ENCODE measurements around the gene C22orf39. TPM values are rescaled to one million over a fixed set of nuclear protein-coding genes. Genes with fewer than 3 reads are reported as not detected.

Gene C22orf39
- total RNA-seq, 1 donor from 2014 or later, result 76.2 TPM

DNA sequence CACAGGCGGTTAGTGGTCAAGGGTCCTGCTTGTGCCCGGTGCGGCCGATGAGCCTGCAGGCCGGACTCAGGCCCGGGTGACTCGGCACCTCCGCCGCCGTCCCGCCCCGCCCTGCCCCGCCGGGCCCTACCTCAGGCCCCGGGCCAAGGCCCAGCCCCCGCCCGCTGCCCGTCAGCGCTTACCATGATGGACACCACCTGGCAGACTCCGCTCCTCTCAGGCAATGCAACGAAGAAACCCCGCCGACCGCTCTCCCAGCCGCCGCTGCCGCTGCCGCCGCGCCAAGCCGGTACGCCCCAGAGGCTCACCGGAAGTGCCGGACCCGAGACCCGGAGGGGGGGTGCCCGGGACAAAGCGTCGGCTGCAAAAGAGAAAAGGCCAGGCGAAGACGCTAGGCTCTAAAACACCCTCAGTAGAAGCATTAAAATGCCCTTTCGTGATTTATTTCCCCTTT lies 31.4 kb upstream of the C22orf39 start, which contains the start of gene UFD1:
Gene UFD1 (minus strand): TSS at position 293 of the 454 bp plus-strand sequence. CDS start 108 bp downstream, at position 185.
- H3K4me1 ChIP-seq, result peaks cover 44% of the 10 kb centered on the region
- peak within 1 kb of the TSS; percentile 90 for H3K4me3 ChIP-seq
- TF ChIP-seq, protein P1, sequence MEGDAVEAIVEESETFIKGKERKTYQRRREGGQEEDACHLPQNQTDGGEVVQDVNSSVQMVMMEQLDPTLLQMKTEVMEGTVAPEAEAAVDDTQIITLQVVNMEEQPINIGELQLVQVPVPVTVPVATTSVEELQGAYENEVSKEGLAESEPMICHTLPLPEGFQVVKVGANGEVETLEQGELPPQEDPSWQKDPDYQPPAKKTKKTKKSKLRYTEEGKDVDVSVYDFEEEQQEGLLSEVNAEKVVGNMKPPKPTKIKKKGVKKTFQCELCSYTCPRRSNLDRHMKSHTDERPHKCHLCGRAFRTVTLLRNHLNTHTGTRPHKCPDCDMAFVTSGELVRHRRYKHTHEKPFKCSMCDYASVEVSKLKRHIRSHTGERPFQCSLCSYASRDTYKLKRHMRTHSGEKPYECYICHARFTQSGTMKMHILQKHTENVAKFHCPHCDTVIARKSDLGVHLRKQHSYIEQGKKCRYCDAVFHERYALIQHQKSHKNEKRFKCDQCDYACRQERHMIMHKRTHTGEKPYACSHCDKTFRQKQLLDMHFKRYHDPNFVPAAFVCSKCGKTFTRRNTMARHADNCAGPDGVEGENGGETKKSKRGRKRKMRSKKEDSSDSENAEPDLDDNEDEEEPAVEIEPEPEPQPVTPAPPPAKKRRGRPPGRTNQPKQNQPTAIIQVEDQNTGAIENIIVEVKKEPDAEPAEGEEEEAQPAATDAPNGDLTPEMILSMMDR (IDR thresholded peaks at IDR 0.05; ENCODE audit: borderline replicate concordance), result no peak
- H3K27me3 ChIP-seq (ENCODE audit: low read depth), result no peaks in the 10 kb centered on the region
- peaks cover 18% of the 10 kb centered on the region for H3K36me3 ChIP-seq
- no peaks in the 10 kb centered on the region for H3K9me3 ChIP-seq (replicated peaks)
- intact Hi-C loops (cut with micrococcal nuclease), result no loop called here
- DNase-seq, result peak; percentile 85
- peak within 1 kb of the TSS; percentile 98 for H3K27ac ChIP-seq (replicated peaks)

- Histone ChIP-seq H3K4me1 (peaks cover 44% of the 10 kb centered on the region), H3K27ac (replicated peaks) (peak overlapping the region; percentile 98), H3K36me3 (peaks cover 24% of the 10 kb centered on the region), H3K27me3 (ENCODE audit: low read depth) (no peaks in the 10 kb centered on the region), H3K9me3 (replicated peaks) (no peaks in the 10 kb centered on the region), H3K4me3 (peak overlapping the region; percentile 90)
- TF ChIP-seq, protein P1 (IDR thresholded peaks at IDR 0.05; ENCODE audit: borderline replicate concordance), result no peak
- no peak for DNase-seq
- intact Hi-C loops (cut with micrococcal nuclease), result no loop called here
Measured at GRCh38 chr22:19478045-19478900, 30.8 kb upstream of the C22orf39 start.

GRCh38 chr22:19477321-19478044 lies 30.0 kb upstream of the C22orf39 start:
- Histone ChIP-seq H3K27ac (replicated peaks) (peak overlapping the region; percentile 98), H3K36me3 (peaks cover 32% of the 10 kb centered on the region), H3K27me3 (ENCODE audit: low read depth) (no peaks in the 10 kb centered on the region), H3K4me1 (peaks cover 44% of the 10 kb centered on the region), H3K9me3 (replicated peaks) (no peaks in the 10 kb centered on the region), H3K4me3 (peak overlapping the region; percentile 90)
- DNase-seq, result no peak
- TF ChIP-seq, protein P1 (IDR thresholded peaks at IDR 0.05; ENCODE audit: borderline replicate concordance), result peak; percentile 24
- intact Hi-C loops (cut with micrococcal nuclease), result no loop called here

- Histone ChIP-seq H3K4me1 (peaks cover 44% of the 10 kb centered on the region), H3K27ac (replicated peaks) (no peak overlapping the region), H3K9me3 (replicated peaks) (no peaks in the 10 kb centered on the region), H3K36me3 (peaks cover 47% of the 10 kb centered on the region), H3K27me3 (ENCODE audit: low read depth) (no peaks in the 10 kb centered on the region), H3K4me3 (no peak overlapping the region)
- TF ChIP-seq, protein P1 (IDR thresholded peaks at IDR 0.05; ENCODE audit: borderline replicate concordance), result no peak
- no peak for DNase-seq
- intact Hi-C loops (cut with micrococcal nuclease), result no loop called here
Measured at GRCh38 chr22:19476023-19476422, 28.5 kb upstream of the C22orf39 start.

DNA sequence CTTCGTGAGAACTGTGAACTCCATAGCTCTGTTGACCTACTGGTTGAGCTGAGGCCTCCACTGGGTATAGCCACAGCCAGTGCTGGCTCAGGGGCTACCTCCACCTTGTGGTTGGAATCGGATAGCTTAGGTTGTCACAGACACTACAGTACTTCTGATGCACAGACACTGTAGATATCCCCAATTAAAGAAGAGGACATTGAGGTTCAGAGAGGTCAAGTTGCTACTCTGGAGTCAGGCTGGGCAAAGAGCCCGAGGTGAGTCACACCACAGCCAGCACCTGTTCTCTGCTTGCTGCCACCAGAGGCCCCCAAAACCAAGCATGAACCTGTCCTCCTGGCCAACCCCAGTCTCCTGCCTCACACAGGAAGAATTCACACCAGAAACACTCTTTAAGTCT lies 26.1 kb upstream of the C22orf39 start:
- peaks cover 71% of the 10 kb centered on the region for H3K36me3 ChIP-seq

More for the DNA sequence above, 26.1 kb upstream of the C22orf39 start:
- Histone ChIP-seq H3K4me1 (peaks cover 32% of the 10 kb centered on the region), H3K4me3 (no peak overlapping the region), H3K9me3 (replicated peaks) (no peaks in the 10 kb centered on the region), H3K27ac (replicated peaks) (no peak overlapping the region), H3K27me3 (ENCODE audit: low read depth) (no peaks in the 10 kb centered on the region)
- TF ChIP-seq, protein P1 (IDR thresholded peaks at IDR 0.05; ENCODE audit: borderline replicate concordance), result no peak
- intact Hi-C loops (cut with micrococcal nuclease), result no loop called here
- DNase-seq, result no peak

Measured in left ventricle myocardium inferior (tissue), 1 donor.